ENCODE results near the gene LARGE1. TPM values are rescaled to one million over a fixed set of nuclear protein-coding genes. Genes with fewer than 3 reads are reported as not detected.
A peak's percentile ranks its signal among the peaks of the same experiment; 100 is the strongest.

The LARGE1 gene
- total RNA-seq, 1 donor from 2014 or later: 0.47 TPM

- peaks cover 3% of the 10 kb centered on the region for H3K9me3 Mint-ChIP-seq
- no peak overlapping the region for H3K27ac Mint-ChIP-seq
- no peaks in the 10 kb centered on the region for H3K36me3 Mint-ChIP-seq (ENCODE audit: low read depth)
- no peaks in the 10 kb centered on the region for H3K27me3 Mint-ChIP-seq
- H3K4me3 Mint-ChIP-seq: no peak overlapping the region
- intact Hi-C loops (cut with micrococcal nuclease): no loop called here
- H3K4me1 Mint-ChIP-seq: no peaks in the 10 kb centered on the region
- no peak for DNase-seq
Measured at GRCh38 chr22:33535937-33536875, 384.1 kb downstream of the LARGE1 start.

GRCh38 chr22:33529424-33530113 lies 390.7 kb downstream of the LARGE1 start:
- no peaks in the 10 kb centered on the region for H3K36me3 Mint-ChIP-seq (ENCODE audit: low read depth)
- no peaks in the 10 kb centered on the region for H3K4me1 Mint-ChIP-seq
- peaks cover 7% of the 10 kb centered on the region for H3K9me3 Mint-ChIP-seq
- H3K27ac Mint-ChIP-seq: no peak overlapping the region
- no peak overlapping the region for H3K4me3 Mint-ChIP-seq
- no peak for DNase-seq
- intact Hi-C loops (cut with micrococcal nuclease): no loop called here
- H3K27me3 Mint-ChIP-seq: no peaks in the 10 kb centered on the region

- no peak overlapping the region for H3K27ac Mint-ChIP-seq
- intact Hi-C loops (cut with micrococcal nuclease): no loop called here
- no peaks in the 10 kb centered on the region for H3K4me1 Mint-ChIP-seq
- H3K4me3 Mint-ChIP-seq: no peak overlapping the region
- no peaks in the 10 kb centered on the region for H3K27me3 Mint-ChIP-seq
- peaks cover 7% of the 10 kb centered on the region for H3K9me3 Mint-ChIP-seq
- H3K36me3 Mint-ChIP-seq (ENCODE audit: low read depth): no peaks in the 10 kb centered on the region
- no peak for DNase-seq
Measured at GRCh38 chr22:33528183-33528582, 392.1 kb downstream of the LARGE1 start.

GRCh38 chr22:33526434-33527107 lies 393.7 kb downstream of the LARGE1 start:
- no peak for DNase-seq
- no peaks in the 10 kb centered on the region for H3K36me3 Mint-ChIP-seq (ENCODE audit: low read depth)
- no peaks in the 10 kb centered on the region for H3K4me1 Mint-ChIP-seq
- no peak overlapping the region for H3K27ac Mint-ChIP-seq
- intact Hi-C loops (cut with micrococcal nuclease): no loop called here
- no peak overlapping the region for H3K4me3 Mint-ChIP-seq
- H3K27me3 Mint-ChIP-seq: no peaks in the 10 kb centered on the region
- H3K9me3 Mint-ChIP-seq: peaks cover 4% of the 10 kb centered on the region

- Mint-ChIP-seq H3K9me3 (peaks cover 4% of the 10 kb centered on the region), H3K4me1 (no peaks in the 10 kb centered on the region), H3K36me3 (ENCODE audit: low read depth) (no peaks in the 10 kb centered on the region), H3K27me3 (no peaks in the 10 kb centered on the region), H3K4me3 (no peak overlapping the region), H3K27ac (no peak overlapping the region)
- intact Hi-C loops (cut with micrococcal nuclease): no loop called here
- DNase-seq: no peak
Measured at GRCh38 chr22:33524511-33525260, 395.6 kb downstream of the LARGE1 start.

- Mint-ChIP-seq H3K27ac (no peak overlapping the region), H3K36me3 (ENCODE audit: low read depth) (no peaks in the 10 kb centered on the region), H3K9me3 (no peaks in the 10 kb centered on the region), H3K27me3 (no peaks in the 10 kb centered on the region), H3K4me3 (no peak overlapping the region), H3K4me1 (no peaks in the 10 kb centered on the region)
- intact Hi-C loops (cut with micrococcal nuclease): no loop called here
- DNase-seq: no peak
Measured at GRCh38 chr22:33521879-33522665, 398.2 kb downstream of the LARGE1 start.

- Mint-ChIP-seq H3K36me3 (ENCODE audit: low read depth) (no peaks in the 10 kb centered on the region), H3K9me3 (no peaks in the 10 kb centered on the region), H3K4me3 (no peak overlapping the region), H3K27me3 (no peaks in the 10 kb centered on the region), H3K4me1 (no peaks in the 10 kb centered on the region), H3K27ac (no peak overlapping the region)
- intact Hi-C loops (cut with micrococcal nuclease): no loop called here
- DNase-seq: no peak
Measured at GRCh38 chr22:33520904-33521780, 399.1 kb downstream of the LARGE1 start.

GRCh38 chr22:33519974-33520903 lies 400.0 kb downstream of the LARGE1 start:
- intact Hi-C loops (cut with micrococcal nuclease): loop anchor here (1.0 kb wide), 1 partner anchor 59 kb away; no protein-coding TSS in a partner anchor
- Mint-ChIP-seq H3K4me3 (no peak overlapping the region), H3K27ac (no peak overlapping the region), H3K36me3 (ENCODE audit: low read depth) (no peaks in the 10 kb centered on the region), H3K9me3 (no peaks in the 10 kb centered on the region), H3K4me1 (no peaks in the 10 kb centered on the region), H3K27me3 (no peaks in the 10 kb centered on the region)
- DNase-seq: no peak

- no peaks in the 10 kb centered on the region for H3K36me3 Mint-ChIP-seq (ENCODE audit: low read depth)
- no peaks in the 10 kb centered on the region for H3K4me1 Mint-ChIP-seq
- no peaks in the 10 kb centered on the region for H3K9me3 Mint-ChIP-seq
- peak; percentile 59 for DNase-seq
- intact Hi-C loops (cut with micrococcal nuclease): loop anchor here (1.0 kb wide), 1 partner anchor 60 kb away; no protein-coding TSS in a partner anchor
- no peak overlapping the region for H3K4me3 Mint-ChIP-seq
- H3K27me3 Mint-ChIP-seq: no peaks in the 10 kb centered on the region
- no peak overlapping the region for H3K27ac Mint-ChIP-seq
Measured at GRCh38 chr22:33519071-33519973, 401.0 kb downstream of the LARGE1 start.

- intact Hi-C loops (cut with micrococcal nuclease): no loop called here
- no peaks in the 10 kb centered on the region for H3K9me3 Mint-ChIP-seq
- DNase-seq: no peak
- H3K36me3 Mint-ChIP-seq (ENCODE audit: low read depth): no peaks in the 10 kb centered on the region
- H3K4me3 Mint-ChIP-seq: no peak overlapping the region
- H3K27me3 Mint-ChIP-seq: no peaks in the 10 kb centered on the region
- H3K4me1 Mint-ChIP-seq: no peaks in the 10 kb centered on the region
- no peak overlapping the region for H3K27ac Mint-ChIP-seq
Measured at GRCh38 chr22:33518405-33518804, 401.9 kb downstream of the LARGE1 start.

GRCh38 chr22:33515795-33516194 lies 404.5 kb downstream of the LARGE1 start:
- intact Hi-C loops (cut with micrococcal nuclease): no loop called here
- Mint-ChIP-seq H3K9me3 (no peaks in the 10 kb centered on the region), H3K4me3 (no peak overlapping the region), H3K4me1 (no peaks in the 10 kb centered on the region), H3K27me3 (no peaks in the 10 kb centered on the region), H3K27ac (no peak overlapping the region), H3K36me3 (ENCODE audit: low read depth) (no peaks in the 10 kb centered on the region)
- no peak for DNase-seq
